ENCODE results near the gene PTRH2. TPM values are rescaled to one million over a fixed set of nuclear protein-coding genes. Genes with fewer than 3 reads are reported as not detected.

Gene PTRH2
- total RNA-seq, 1 experiment from 2014 or later: 40.8 TPM

GRCh38 chr17:59752922-59753321 is 45.7 kb upstream of the PTRH2 start:
- Histone ChIP-seq H3K27me3 (ENCODE audit: insufficient read depth, low read length) (no peaks in the 10 kb centered on the region), H3K79me2 (ENCODE audit: insufficient read depth, low read length) (no peaks in the 10 kb centered on the region), H4K8ac (replicated peaks; ENCODE audit: insufficient read length, low read depth, low read length) (no peak overlapping the region), H3K9ac (ENCODE audit: extremely low read depth, insufficient read length, low read length) (no peak overlapping the region), H3K4me2 (ENCODE audit: insufficient read depth, insufficient read length, low read length) (no peak overlapping the region), H3K4me1 (ENCODE audit: insufficient read depth, low read length) (no peaks in the 10 kb centered on the region; the same call in 1 of the 2 replicates), H4K5ac (ENCODE audit: insufficient read length, low read depth, low read length) (no peak overlapping the region), H2BK5ac (ENCODE audit: insufficient read length, low read length) (no peak overlapping the region), H3K4ac (ENCODE audit: low read depth, low read length) (no peak overlapping the region), H2BK120ac (ENCODE audit: low read depth, low read length, poor library complexity, severe bottlenecking) (no peak overlapping the region), H3T11ph (ENCODE audit: low read length) (no peak overlapping the region), H3K9me3 (ENCODE audit: control insufficient read depth, low read depth, low read length) (no peaks in the 10 kb centered on the region), H2BK12ac (ENCODE audit: insufficient read length, low read depth, low read length) (no peak overlapping the region), H3K18ac (ENCODE audit: insufficient read length, low read depth, low read length) (no peak overlapping the region), H3K79me1 (ENCODE audit: insufficient read depth, low read depth, low read length, poor library complexity, severe bottlenecking) (no peaks in the 10 kb centered on the region), H2BK20ac (ENCODE audit: low read depth, low read length, poor library complexity, severe bottlenecking) (no peak overlapping the region), H2AK5ac (ENCODE audit: insufficient read length, low read length) (no peak overlapping the region), H3K23me2 (ENCODE audit: insufficient read length, low read depth, low read length, poor library complexity, severe bottlenecking) (no peaks in the 10 kb centered on the region), H3K23ac (ENCODE audit: insufficient read length, low read depth, low read length) (no peak overlapping the region), H2BK15ac (ENCODE audit: low read depth, low read length) (no peak overlapping the region), H3K27ac (ENCODE audit: insufficient read length, low read depth, low read length) (no peak overlapping the region), H3K14ac (ENCODE audit: insufficient read depth, low read length) (no peak overlapping the region), H3K56ac (ENCODE audit: insufficient read length, low read depth, low read length) (no peak overlapping the region), H4K91ac (ENCODE audit: insufficient read length, low read depth, low read length) (no peak overlapping the region), H4K20me1 (ENCODE audit: control insufficient read depth, insufficient read depth, insufficient read length) (no peaks in the 10 kb centered on the region), H2AFZ (ENCODE audit: low read length) (no peak overlapping the region)
- no peak for TF ChIP-seq CTCF (conservative IDR thresholded peaks at IDR 0.05)
- no peak overlapping the region for H3K27ac Mint-ChIP-seq
- H3K4me3 Mint-ChIP-seq: no peak overlapping the region
- peaks cover 6 to 14% of the 10 kb centered on the region in 2 experiments; a peak in 2 of 4 replicates for H3K4me1 Mint-ChIP-seq
- DNase-seq: no peak
- WGBS (ENCODE audit: extremely low coverage, insufficient read length, low lambda C conversion rate): no CpG with 5 or more reads among the region's 7 CpGs
- H3K27me3 Mint-ChIP-seq (ENCODE audit: low read depth): no peaks in the 10 kb centered on the region
- no peaks in the 10 kb centered on the region for H3K9me3 Mint-ChIP-seq
- peaks cover under 1 to 6% (median 3%) of the 10 kb centered on the region in 3 experiments; a peak in 2 of 7 replicates for H3K36me3 Mint-ChIP-seq (ENCODE audit: insufficient read depth in 1 of 3, low read depth in 3 of 3)
